Adrenal gland (tissue), 12 donors: ENCODE measurements around the gene SEPTIN3. TPM values are rescaled to one million over a fixed set of nuclear protein-coding genes. Genes with fewer than 3 reads are reported as not detected.

Experiments
- DNase-seq, 7 donors: peaks; one replicate each; pipeline ENCODE4 v3.0.0-alpha.2; 2019 to 2020
- H3K27ac ChIP-seq, 5 donors: fragments of 200-600 bp; sonication (generic) in 4 of 5; 1 replicate in 3 of 5; 2 replicates in 2 of 5; pipeline versions ENCODE4 v1.5.1 to v1.8.0; 2016 to 2020; ENCODE audit warnings: mild to moderate bottlenecking in 1 of 5
- H3K27me3 ChIP-seq: fragments of 200-600 bp; 2 replicates; pipeline ENCODE4 v1.8.0; 2021
- H3K36me3 ChIP-seq, 2 donors: fragments of 200-600 bp; replicated peaks in 1 of 2; 1 replicate in 1 of 2; 2 replicates in 1 of 2; pipeline versions ENCODE4 v1.5.1 to v1.8.0; 2018 to 2022
- H3K4me1 ChIP-seq, 2 donors: fragments of 200-600 bp; replicated peaks in 1 of 2; 1 replicate in 1 of 2; 2 replicates in 1 of 2; pipeline versions ENCODE4 v1.5.1 to v1.8.0; 2018 to 2021
- H3K4me3 ChIP-seq, 4 donors: fragments of 200-600 bp; sonication (generic) in 3 of 4; one replicate each; pipeline ENCODE4 v1.5.1; 2016 to 2018
- H3K9me3 ChIP-seq, 3 donors: fragments of 200-600 bp; sonication (generic) in 1 of 3; replicated peaks in 1 of 3; 1 replicate in 2 of 3; 2 replicates in 1 of 3; pipeline versions ENCODE4 v1.5.1 to v1.8.0; 2016 to 2021
- POLR2A ChIP-seq, 2 donors: fragments of 450-650 bp; IDR thresholded peaks; one replicate each; pipeline ENCODE4 v1.6.1; 2017; ENCODE audit warnings: antibody characterized with exemption in 2 of 2, mild to moderate bottlenecking in 2 of 2, moderate library complexity in 1 of 2
- WGBS, 4 donors: extraction: QIAGEN DNeasy Blood & Tissue Kit in 2 of 4; methylation state at CpG; one replicate each; pipeline versions ENCODE4 v1.1.5 to v1.1.7; 2013 to 2017; 5-methylcytosine and 5-hydroxymethylcytosine counted together
- intact Hi-C, 2 donors: fragments of 100-400 bp; cut with DNase I; formaldehyde crosslinking; loops; one replicate each; pipeline versions ENCODE4 v1.14.1 to v1.15.0; 2022 to 2023
- polyA plus RNA-seq, 3 donors: library from polyadenylated mRNA; stranded (reverse); fragments of 200-250 nt in 2 of 3; fragments of 350-450 nt in 1 of 3; fragmentation: Illumina TruSeq in 1 of 3; extraction: RNeasy Lipid Tissue Mini Kit (QIAGEN cat#74804) in 1 of 3; gene quantifications; one replicate each; pipeline ENCODE4 v1.2.3, GENCODE V29; 2013 to 2014
- total RNA-seq, 9 donors: library from RNA; depleted of rRNA in 4 of 9; stranded (reverse); fragments of >200 nt in 4 of 9; fragments of 120-200 nt in 1 of 9; fragmentation: NEBNext Ultra II Directional in 1 of 9; extraction: Animal tissue kit (Norgen Biotek cat#: 25700) in 1 of 9; gene quantifications; one replicate each; pipeline versions ENCODE4 v1.1.0 to v1.2.4, GENCODE V29; 2013 to 2023
- TF ChIP-seq, protein P1 (sequence below), 6 experiments: fragments of 450-650 bp in 4 of 6; fragments of 200-600 bp in 2 of 6; sonication (generic) in 1 of 6; IDR thresholded peaks; 1 replicate in 5 of 6; 2 replicates in 1 of 6; pipeline versions ENCODE4 v1.5.1 to v1.8.0; 2016 to 2021; ENCODE audit warnings: antibody characterized with exemption in 6 of 6, mild to moderate bottlenecking in 2 of 6, moderate library complexity in 1 of 6
- donor health status: healthy with polysubstance abuse.
- donor health status: Bipolar disorder and iron deficiency.
- donor health status: DM: yes; HTN: yes; CAD: no.
- donor health status: DM: no; HTN: no; CAD: no.
- donor health status: DM: no; HTN: no; CAD: no.
- donor health status: DM: yes; HTN: yes; CAD: no.

The SEPTIN3 gene
- total and polyA plus RNA-seq, 12 donors: 0.14 to 7.4 (median 2.1) TPM; not detected in 2

DNA sequence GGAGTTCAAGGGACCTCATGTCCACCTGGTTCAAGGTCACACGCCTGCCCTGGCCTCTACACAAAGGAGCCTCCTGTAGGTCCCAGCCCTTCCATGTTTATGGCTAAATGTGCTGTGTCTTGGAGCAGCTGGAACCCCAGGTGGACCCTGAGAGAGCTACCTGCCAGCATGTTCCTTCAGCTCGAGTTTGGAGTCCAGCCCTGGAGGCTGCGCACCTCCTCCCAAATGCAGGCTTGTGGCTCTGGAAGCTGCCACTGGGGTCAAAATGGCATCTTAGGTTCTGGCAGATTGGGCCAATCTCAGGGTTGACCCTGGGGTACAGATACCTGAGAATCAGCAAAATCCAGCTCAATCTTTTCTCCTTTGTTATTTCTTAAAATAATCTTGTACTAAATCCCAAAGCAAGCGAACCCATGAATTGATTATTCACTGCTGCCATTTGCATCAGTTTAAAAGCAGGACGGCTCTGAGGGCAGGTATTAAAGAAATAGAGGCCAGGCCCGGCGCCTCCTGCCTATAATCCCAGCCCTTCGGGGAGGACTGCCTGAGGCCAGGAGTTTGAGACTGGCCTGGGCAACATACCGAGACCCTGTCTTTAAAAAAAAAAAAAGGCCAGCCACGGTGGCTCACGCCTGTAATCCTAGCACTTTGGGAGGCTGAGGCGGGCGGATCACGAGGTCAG is 45.5 kb upstream of the SEPTIN3 start:
- no peaks in the 10 kb centered on the region for H3K36me3 ChIP-seq
- H3K27me3 ChIP-seq: no peaks in the 10 kb centered on the region
- H3K4me1 ChIP-seq: peaks cover 13 to 28% of the 10 kb centered on the region in 2 donors
- no peak overlapping the region for H3K27ac ChIP-seq
- WGBS, 4 donors: 92 to 98% (median 94%) methylated on average over 12 to 14 of the region's 14 CpGs
- no peak for DNase-seq
- TF ChIP-seq, protein P1, sequence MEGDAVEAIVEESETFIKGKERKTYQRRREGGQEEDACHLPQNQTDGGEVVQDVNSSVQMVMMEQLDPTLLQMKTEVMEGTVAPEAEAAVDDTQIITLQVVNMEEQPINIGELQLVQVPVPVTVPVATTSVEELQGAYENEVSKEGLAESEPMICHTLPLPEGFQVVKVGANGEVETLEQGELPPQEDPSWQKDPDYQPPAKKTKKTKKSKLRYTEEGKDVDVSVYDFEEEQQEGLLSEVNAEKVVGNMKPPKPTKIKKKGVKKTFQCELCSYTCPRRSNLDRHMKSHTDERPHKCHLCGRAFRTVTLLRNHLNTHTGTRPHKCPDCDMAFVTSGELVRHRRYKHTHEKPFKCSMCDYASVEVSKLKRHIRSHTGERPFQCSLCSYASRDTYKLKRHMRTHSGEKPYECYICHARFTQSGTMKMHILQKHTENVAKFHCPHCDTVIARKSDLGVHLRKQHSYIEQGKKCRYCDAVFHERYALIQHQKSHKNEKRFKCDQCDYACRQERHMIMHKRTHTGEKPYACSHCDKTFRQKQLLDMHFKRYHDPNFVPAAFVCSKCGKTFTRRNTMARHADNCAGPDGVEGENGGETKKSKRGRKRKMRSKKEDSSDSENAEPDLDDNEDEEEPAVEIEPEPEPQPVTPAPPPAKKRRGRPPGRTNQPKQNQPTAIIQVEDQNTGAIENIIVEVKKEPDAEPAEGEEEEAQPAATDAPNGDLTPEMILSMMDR (IDR thresholded peaks at IDR 0.05): no peak
- no peak for TF ChIP-seq POLR2A (IDR thresholded peaks at IDR 0.05)
- intact Hi-C loops: no loop called here
- no peaks in the 10 kb centered on the region for H3K9me3 ChIP-seq
- no peak overlapping the region for H3K4me3 ChIP-seq

DNA sequence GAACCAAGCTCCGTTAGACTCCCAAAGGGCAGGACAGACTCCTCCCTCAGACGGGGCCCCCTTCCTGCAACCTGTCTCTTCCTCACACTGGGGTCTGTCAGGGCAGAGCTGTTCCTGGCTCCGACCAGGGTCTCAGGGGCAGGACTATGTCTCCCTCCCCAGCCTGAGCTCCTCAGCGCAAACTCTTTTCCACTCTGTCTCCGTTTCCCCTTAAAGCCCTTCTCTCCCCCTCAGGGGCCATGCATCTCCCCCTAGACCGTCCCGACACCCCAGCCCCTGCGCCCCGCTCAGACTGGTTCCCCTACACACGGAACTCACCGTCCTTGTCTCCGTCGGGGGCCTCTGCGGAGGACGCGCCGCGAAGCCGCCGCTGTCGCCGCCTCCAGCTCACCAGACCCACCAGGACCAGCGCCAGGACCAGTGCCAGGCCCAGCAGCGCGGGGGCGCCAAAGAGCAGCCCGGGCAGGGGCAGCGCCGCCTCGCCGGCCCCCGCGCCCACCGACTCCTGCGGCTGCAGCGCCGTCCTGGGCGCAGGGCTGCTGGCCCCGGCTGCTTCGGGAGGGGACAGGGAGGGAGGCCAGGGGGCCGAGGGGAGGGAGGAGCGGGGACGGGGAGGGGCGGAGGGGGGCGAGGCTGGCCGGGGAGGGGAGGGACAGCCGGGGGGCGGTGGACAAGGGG is 43.3 kb upstream of the SEPTIN3 start:
- H3K27me3 ChIP-seq: no peaks in the 10 kb centered on the region
- H3K4me1 ChIP-seq: peaks cover 4 to 6% of the 10 kb centered on the region in 2 donors
- H3K4me3 ChIP-seq: peak overlapping the region in 2 of 4 donors; percentile 16 to 57
- H3K9me3 ChIP-seq: no peaks in the 10 kb centered on the region
- peak; percentile 69 to 86 (median 81) for DNase-seq
- H3K36me3 ChIP-seq: no peaks in the 10 kb centered on the region
- TF ChIP-seq, protein P1 (IDR thresholded peaks at IDR 0.05): peak; percentile 12 to 83 (median 46)
- peak in 1 of 2 donors; percentile 19 for TF ChIP-seq POLR2A (IDR thresholded peaks at IDR 0.05)
- intact Hi-C loops: no loop called here
- peak overlapping the region in 1 of 5 donors; percentile 45 for H3K27ac ChIP-seq
- WGBS, 4 donors: 8 to 20% (median 13%) methylated on average over 7 to 45 of the region's 48 CpGs

DNA sequence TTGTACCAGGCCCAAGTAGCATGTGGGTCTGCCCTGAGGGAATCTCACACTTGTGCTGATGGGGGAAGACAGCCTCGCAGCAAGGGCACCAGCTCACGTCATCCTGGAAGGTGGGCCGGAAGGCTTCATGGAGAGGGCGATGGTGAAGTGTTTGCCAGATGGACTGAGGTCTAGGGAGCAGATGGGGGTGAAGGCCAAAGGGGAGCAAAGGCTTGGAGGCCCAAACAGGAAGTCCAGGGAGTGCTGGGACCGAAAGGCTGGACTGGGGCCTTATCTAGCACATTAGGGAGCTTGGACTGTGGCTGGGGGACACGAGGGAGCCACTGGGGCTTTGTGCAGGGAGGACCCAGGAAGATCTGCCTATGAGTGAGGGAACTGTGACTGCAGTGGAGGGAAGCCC is 41.4 kb upstream of the SEPTIN3 start:
- 82 to 89% (median 84%) methylated on average over 6 of the region's 6 CpGs for WGBS, 4 donors

More for the DNA sequence above, 41.4 kb upstream of the SEPTIN3 start:
- peaks cover 4 to 5% of the 10 kb centered on the region in 2 donors for H3K4me1 ChIP-seq
- no peaks in the 10 kb centered on the region for H3K36me3 ChIP-seq
- no peak for DNase-seq
- no peak overlapping the region for H3K4me3 ChIP-seq
- TF ChIP-seq, protein P1 (IDR thresholded peaks at IDR 0.05): no peak
- no peak for TF ChIP-seq POLR2A (IDR thresholded peaks at IDR 0.05)
- H3K27me3 ChIP-seq: no peaks in the 10 kb centered on the region
- no peaks in the 10 kb centered on the region for H3K9me3 ChIP-seq
- intact Hi-C loops: no loop called here
- H3K27ac ChIP-seq: no peak overlapping the region
